H9 (cell line): ENCODE data around the gene CNDP1. TPM values are rescaled to one million over a fixed set of nuclear protein-coding genes. Genes with fewer than 3 reads are reported as not detected.

ENCODE experiments used
- DNase-seq: peaks from one replicate; pipeline ENCODE4 v3.0.0-alpha.2; 2017
- H2AFZ ChIP-seq: one replicate; pipeline ENCODE4 v1.6.1; 2013; ENCODE audit warnings: mild to moderate bottlenecking, low read length, control low read depth, moderate library complexity
- H2AK5ac ChIP-seq: 2 replicates; pipeline ENCODE4 v1.6.1; 2013; ENCODE audit warnings: low read length, control low read depth, mixed read lengths; ENCODE audit not compliant: insufficient read length
- H2BK120ac ChIP-seq: one replicate; pipeline ENCODE4 v1.6.1; 2013; ENCODE audit warnings: low read depth, mild to moderate bottlenecking, low read length, control low read depth, inconsistent platforms; ENCODE audit not compliant: poor library complexity, severe bottlenecking
- H2BK12ac ChIP-seq: 2 replicates; pipeline ENCODE4 v1.6.1; 2013; ENCODE audit warnings: low read length, control low read depth, mixed read lengths, low read depth; ENCODE audit not compliant: insufficient read length
- H2BK15ac ChIP-seq: 2 replicates; pipeline ENCODE4 v1.6.1; 2013; ENCODE audit warnings: low read depth, low read length, control low read depth
- H2BK20ac ChIP-seq: one replicate; pipeline ENCODE4 v1.6.1; 2013; ENCODE audit warnings: low read depth, mild to moderate bottlenecking, low read length, control low read depth, inconsistent platforms; ENCODE audit not compliant: poor library complexity, severe bottlenecking
- H2BK5ac ChIP-seq: 2 replicates; pipeline ENCODE4 v1.6.1; 2013; ENCODE audit warnings: low read length, control low read depth, mixed read lengths; ENCODE audit not compliant: insufficient read length
- H3K14ac ChIP-seq: 2 replicates; pipeline ENCODE4 v1.6.1; 2013; ENCODE audit warnings: low read length, control low read depth; ENCODE audit not compliant: insufficient read depth
- H3K18ac ChIP-seq: 2 replicates; pipeline ENCODE4 v1.6.1; 2013; ENCODE audit warnings: low read depth, mild to moderate bottlenecking, mixed read lengths, low read length, control low read depth; ENCODE audit not compliant: insufficient read length
- H3K23ac ChIP-seq: 2 replicates; pipeline ENCODE4 v1.6.1; 2013; ENCODE audit warnings: low read length, control low read depth, mixed read lengths, low read depth; ENCODE audit not compliant: insufficient read length
- H3K23me2 ChIP-seq: 2 replicates; pipeline ENCODE4 v1.6.1; 2013; ENCODE audit warnings: low read depth, mild to moderate bottlenecking, mixed read lengths, low read length, control low read depth; ENCODE audit not compliant: insufficient read length, poor library complexity, severe bottlenecking
- H3K27ac ChIP-seq: 2 replicates; pipeline ENCODE4 v1.5.1; 2013; ENCODE audit warnings: low read length, control low read depth, mixed read lengths, low read depth; ENCODE audit not compliant: insufficient read length
- H3K27me3 ChIP-seq: 2 replicates; pipeline ENCODE4 v1.6.1; 2013; ENCODE audit warnings: low read length, control low read depth, inconsistent platforms; ENCODE audit not compliant: insufficient read depth
- H3K4ac ChIP-seq: 2 replicates; pipeline ENCODE4 v1.6.1; 2013; ENCODE audit warnings: low read depth, mild to moderate bottlenecking, control low read depth, inconsistent platforms, low read length, moderate library complexity
- H3K4me1 ChIP-seq: 2 replicates; pipeline ENCODE4 v1.6.1; 2013; ENCODE audit warnings: low read length, control low read depth, inconsistent platforms; ENCODE audit not compliant: insufficient read depth
- H3K4me2 ChIP-seq: 2 replicates; pipeline ENCODE4 v1.6.1; 2013; ENCODE audit warnings: low read length, control low read depth, mixed read lengths; ENCODE audit not compliant: insufficient read length, insufficient read depth
- H3K56ac ChIP-seq: 2 replicates; pipeline ENCODE4 v1.6.1; 2013; ENCODE audit warnings: low read depth, mild to moderate bottlenecking, mixed read lengths, low read length, control low read depth; ENCODE audit not compliant: insufficient read length
- H3K79me1 ChIP-seq: 2 replicates; pipeline ENCODE4 v1.6.1; 2013; ENCODE audit warnings: low read depth, mild to moderate bottlenecking, moderate library complexity, low read length, control low read depth, inconsistent platforms; ENCODE audit not compliant: insufficient read depth, poor library complexity, severe bottlenecking
- H3K79me2 ChIP-seq: 2 replicates; pipeline ENCODE4 v1.6.1; 2013; ENCODE audit warnings: low read length, control low read depth, inconsistent platforms; ENCODE audit not compliant: insufficient read depth
- H3K9ac ChIP-seq: 2 replicates; pipeline ENCODE4 v1.6.1; 2013; ENCODE audit warnings: low read length, control low read depth, mixed read lengths; ENCODE audit not compliant: insufficient read length; ENCODE audit errors: extremely low read depth
- H3K9me3 ChIP-seq: one replicate; pipeline ENCODE4 v1.6.1; 2013; ENCODE audit warnings: low read depth, low read length, inconsistent platforms; ENCODE audit not compliant: control insufficient read depth
- H3T11ph ChIP-seq: one replicate; pipeline ENCODE4 v1.6.1; 2013; ENCODE audit warnings: mild to moderate bottlenecking, low read length, control low read depth, inconsistent platforms
- H4K20me1 ChIP-seq: one replicate; pipeline ENCODE4 v1.6.1; 2013; ENCODE audit not compliant: control insufficient read depth, insufficient read length, insufficient read depth
- H4K5ac ChIP-seq: 2 replicates; pipeline ENCODE4 v1.6.1; 2013; ENCODE audit warnings: low read depth, mild to moderate bottlenecking, mixed read lengths, low read length, control low read depth; ENCODE audit not compliant: insufficient read length
- H4K8ac ChIP-seq: replicated peaks from 2 replicates; pipeline ENCODE4 v1.6.1; 2013; ENCODE audit warnings: low read length, control low read depth, mixed read lengths, low read depth; ENCODE audit not compliant: insufficient read length
- H4K91ac ChIP-seq: 2 replicates; pipeline ENCODE4 v1.6.1; 2013; ENCODE audit warnings: low read depth, mild to moderate bottlenecking, moderate library complexity, mixed read lengths, low read length, control low read depth; ENCODE audit not compliant: insufficient read length
- H3K27ac Mint-ChIP-seq, 3 experiments: 2 replicates in 2 of 3; 3 replicates in 1 of 3; pipeline ENCODE4 v1.8.0; 2020 to 2021; ENCODE audit warnings: mixed read lengths in 3 of 3, mild to moderate bottlenecking in 1 of 3, moderate library complexity in 1 of 3
- H3K27me3 Mint-ChIP-seq: 2 replicates; pipeline ENCODE4 v1.8.0; 2021; ENCODE audit warnings: low read depth, mild to moderate bottlenecking, moderate library complexity, mixed read lengths
- H3K36me3 Mint-ChIP-seq, 3 experiments: 2 replicates in 2 of 3; 3 replicates in 1 of 3; pipeline ENCODE4 v1.8.0; 2020 to 2021; ENCODE audit warnings: low read depth in 3 of 3, mixed read lengths in 3 of 3; ENCODE audit not compliant: insufficient read depth in 1 of 3
- H3K4me1 Mint-ChIP-seq, 2 experiments: 2 replicates each; pipeline ENCODE4 v1.8.0; 2020; ENCODE audit warnings: mixed read lengths in 2 of 2
- H3K4me3 Mint-ChIP-seq, 2 experiments: 2 replicates in 1 of 2; 3 replicates in 1 of 2; pipeline ENCODE4 v1.8.0; 2020 to 2021; ENCODE audit warnings: mild to moderate bottlenecking in 2 of 2, mixed read lengths in 2 of 2, moderate library complexity in 1 of 2
- H3K9me3 Mint-ChIP-seq, 2 experiments: 2 replicates in 1 of 2; 3 replicates in 1 of 2; pipeline ENCODE4 v1.8.0; 2020; ENCODE audit warnings: mild to moderate bottlenecking in 2 of 2, mixed read lengths in 2 of 2, moderate library complexity in 1 of 2
- WGBS: extraction: QIAGEN DNeasy Blood & Tissue Kit; methylation state at CpG from one replicate; pipeline ENCODE4 v1.1.7; 2013; ENCODE audit warnings: missing lambda C conversion rate, low lambda C conversion rate, mixed read lengths; ENCODE audit not compliant: insufficient read length; ENCODE audit errors: extremely low coverage; 5-methylcytosine and 5-hydroxymethylcytosine counted together
- total RNA-seq: library from RNA; stranded (reverse); gene quantifications from 2 replicates; pipeline ENCODE4 v1.2.1, GENCODE V29; 2021
- TF ChIP-seq, protein P1 (sequence below): fragments of 200-600 bp; sonication (generic); conservative IDR thresholded peaks from 3 replicates; pipeline ENCODE4 v1.8.0; 2021; ENCODE audit warnings: antibody characterized with exemption, mild to moderate bottlenecking

CNDP1 gene
- total RNA-seq, 1 experiment from 2014 or later: not detected

DNA sequence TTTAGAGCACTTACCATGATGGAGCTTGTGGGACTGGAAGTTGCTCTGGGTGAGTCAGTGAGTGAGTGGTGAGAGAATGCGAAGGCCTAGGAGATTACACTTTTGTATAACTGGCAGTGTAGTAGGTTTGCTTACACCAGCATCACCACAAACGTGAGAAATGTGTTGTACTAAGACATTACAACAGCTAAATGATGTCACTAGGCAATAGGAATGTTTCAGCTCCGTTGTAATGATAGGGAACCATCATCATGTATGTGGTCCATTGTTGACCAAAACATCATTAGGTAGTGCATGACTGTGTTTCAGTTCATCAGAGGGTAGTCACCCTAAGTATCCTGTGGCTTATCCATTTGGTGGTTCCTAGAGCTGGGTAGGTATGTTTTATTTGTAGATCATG lies 75.2 kb downstream of the CNDP1 start:
- H4K20me1 ChIP-seq: no peaks in the 10 kb centered on the region

More for the DNA sequence above, 75.2 kb downstream of the CNDP1 start:
- H4K8ac ChIP-seq: no peak overlapping the region
- H3K56ac ChIP-seq: no peak overlapping the region
- Mint-ChIP-seq H3K36me3 (no peaks in the 10 kb centered on the region; a peak in 1 of 7 replicates), H3K27me3 (no peaks in the 10 kb centered on the region), H3K27ac (no peak overlapping the region), H3K4me1 (peaks cover 2 to 7% of the 10 kb centered on the region in 2 experiments; a peak in 3 of 4 replicates), H3K4me3 (no peak overlapping the region), H3K9me3 (no peaks in the 10 kb centered on the region; a peak in 1 of 5 replicates)
- H3K9me3 ChIP-seq: no peaks in the 10 kb centered on the region
- no peak overlapping the region for H2BK120ac ChIP-seq
- no peak overlapping the region for H2BK15ac ChIP-seq
- DNase-seq: no peak
- H3K18ac ChIP-seq: no peak overlapping the region
- no peak overlapping the region for H3T11ph ChIP-seq
- H2BK20ac ChIP-seq: no peak overlapping the region
- H3K23ac ChIP-seq: no peak overlapping the region
- H3K4ac ChIP-seq: no peak overlapping the region
- H2BK12ac ChIP-seq: no peak overlapping the region
- no peak overlapping the region for H4K91ac ChIP-seq
- TF ChIP-seq, protein P1, sequence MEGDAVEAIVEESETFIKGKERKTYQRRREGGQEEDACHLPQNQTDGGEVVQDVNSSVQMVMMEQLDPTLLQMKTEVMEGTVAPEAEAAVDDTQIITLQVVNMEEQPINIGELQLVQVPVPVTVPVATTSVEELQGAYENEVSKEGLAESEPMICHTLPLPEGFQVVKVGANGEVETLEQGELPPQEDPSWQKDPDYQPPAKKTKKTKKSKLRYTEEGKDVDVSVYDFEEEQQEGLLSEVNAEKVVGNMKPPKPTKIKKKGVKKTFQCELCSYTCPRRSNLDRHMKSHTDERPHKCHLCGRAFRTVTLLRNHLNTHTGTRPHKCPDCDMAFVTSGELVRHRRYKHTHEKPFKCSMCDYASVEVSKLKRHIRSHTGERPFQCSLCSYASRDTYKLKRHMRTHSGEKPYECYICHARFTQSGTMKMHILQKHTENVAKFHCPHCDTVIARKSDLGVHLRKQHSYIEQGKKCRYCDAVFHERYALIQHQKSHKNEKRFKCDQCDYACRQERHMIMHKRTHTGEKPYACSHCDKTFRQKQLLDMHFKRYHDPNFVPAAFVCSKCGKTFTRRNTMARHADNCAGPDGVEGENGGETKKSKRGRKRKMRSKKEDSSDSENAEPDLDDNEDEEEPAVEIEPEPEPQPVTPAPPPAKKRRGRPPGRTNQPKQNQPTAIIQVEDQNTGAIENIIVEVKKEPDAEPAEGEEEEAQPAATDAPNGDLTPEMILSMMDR: no peak
- no peaks in the 10 kb centered on the region for H3K27me3 ChIP-seq
- H3K27ac ChIP-seq: no peak overlapping the region
- H3K4me2 ChIP-seq: no peak overlapping the region
- no peaks in the 10 kb centered on the region for H3K23me2 ChIP-seq
- no peaks in the 10 kb centered on the region for H3K79me1 ChIP-seq
- H2AK5ac ChIP-seq: no peak overlapping the region
- H2AFZ ChIP-seq: no peak overlapping the region
- no peak overlapping the region for H4K5ac ChIP-seq
- no CpG with 5 or more reads among the region's 3 CpGs for WGBS
- H3K79me2 ChIP-seq: no peaks in the 10 kb centered on the region
- no peaks in the 10 kb centered on the region for H3K4me1 ChIP-seq
- H2BK5ac ChIP-seq: no peak overlapping the region
- H3K14ac ChIP-seq: no peak overlapping the region
- no peak overlapping the region for H3K9ac ChIP-seq
